ENCODE data around the gene IMPACT.
A peak's percentile ranks its signal among the peaks of the same experiment; 100 is the strongest.

IMPACT gene

GRCh38 chr18:24426398-24427294, at the start of gene IMPACT:
TSS of gene IMPACT (plus strand) at chr18:24426670. CDS start at chr18:24426757, 87 bp downstream.
- peak; percentile 63 for DNase-seq (ENCODE audit: low read depth)

- DNase-seq (ENCODE audit: low read depth): no peak
Measured at GRCh38 chr18:24378598-24378997, 47.9 kb upstream of the IMPACT start.

- DNase-seq (ENCODE audit: low read depth): no peak
Measured at GRCh38 chr18:24380163-24380747, 46.2 kb upstream of the IMPACT start.

- DNase-seq (ENCODE audit: low read depth): no peak
Measured at GRCh38 chr18:24381126-24381525, 45.3 kb upstream of the IMPACT start.

- no peak for DNase-seq (ENCODE audit: low read depth)
Measured at GRCh38 chr18:24386681-24387080, 39.8 kb upstream of the IMPACT start.

- DNase-seq (ENCODE audit: low read depth): no peak
Measured at GRCh38 chr18:24388957-24389356, 37.5 kb upstream of the IMPACT start.

GRCh38 chr18:24395049-24395795, 31.2 kb upstream of the IMPACT start:
- DNase-seq (ENCODE audit: low read depth): no peak

GRCh38 chr18:24396082-24396633, 30.3 kb upstream of the IMPACT start:
- DNase-seq (ENCODE audit: low read depth): no peak

GRCh38 chr18:24397131-24397693, 29.3 kb upstream of the IMPACT start:
- DNase-seq (ENCODE audit: low read depth): peak; percentile 5

- DNase-seq (ENCODE audit: low read depth): peak; percentile 69
Measured at GRCh38 chr18:24397694-24398368, 28.6 kb upstream of the IMPACT start, which contains the start of gene OSBPL1A. TSS of gene OSBPL1A (minus strand) at chr18:24397824. CDS start at chr18:24377533, 20,291 bp downstream.

- DNase-seq (ENCODE audit: low read depth): no peak
Measured at GRCh38 chr18:24398540-24398939, 27.9 kb upstream of the IMPACT start.

- DNase-seq (ENCODE audit: low read depth): no peak
Measured at GRCh38 chr18:24400587-24400986, 25.9 kb upstream of the IMPACT start.

- DNase-seq (ENCODE audit: low read depth): no peak
Measured at GRCh38 chr18:24402209-24402785, 24.2 kb upstream of the IMPACT start.

GRCh38 chr18:24403076-24403475, 23.4 kb upstream of the IMPACT start:
- no peak for DNase-seq (ENCODE audit: low read depth)

- DNase-seq (ENCODE audit: low read depth): no peak
Measured at GRCh38 chr18:24404591-24404990, 21.9 kb upstream of the IMPACT start.

- DNase-seq (ENCODE audit: low read depth): no peak
Measured at GRCh38 chr18:24408496-24408895, 18.0 kb upstream of the IMPACT start.

GRCh38 chr18:24413148-24413547, 13.3 kb upstream of the IMPACT start:
- no peak for DNase-seq (ENCODE audit: low read depth)

GRCh38 chr18:24414349-24415003, 12.0 kb upstream of the IMPACT start:
- DNase-seq (ENCODE audit: low read depth): no peak

GRCh38 chr18:24417480-24417879, 9.0 kb upstream of the IMPACT start:
- DNase-seq (ENCODE audit: low read depth): no peak

GRCh38 chr18:24420551-24420950, 5.9 kb upstream of the IMPACT start:
- DNase-seq (ENCODE audit: low read depth): no peak

Measured in stimulated activated CD8-positive, alpha-beta memory T cell treated with anti-CD3 and anti-CD28 coated beads, Interleukin-4, amount 100 ng/mL, for 24 hours (primary cell).